K562 (cell line): ENCODE data around the gene FAXC. TPM values are rescaled to one million over a fixed set of nuclear protein-coding genes. Genes with fewer than 3 reads are reported as not detected.

Experiments
- ATAC-seq: fragments of 200-7000 bp; cut with Tn5 transposase; 3 replicates; pipeline ENCODE4 v1.9.1; 2020; ENCODE audit warnings: moderate library complexity
- BruUV-seq: library from RNA; stranded (reverse); fragments of 400-500 nt; replicated peaks from 2 replicates; lab custom pipeline; 2021; lab: Mats Ljungman, UMichigan
- CTCF ChIA-PET: fragments of 300-600 bp; formaldehyde crosslinking; extraction: SDS; loops from one replicate; lab custom pipeline; 2021; ENCODE audit warnings: low intra/inter-chr PET ratio; lab: Yijun Ruan, JAX
- POLR2A ChIA-PET: fragments of 300-600, 350-650 bp; sonication (Branson Sonifier 250); formaldehyde crosslinking; extraction: SDS; loops from one replicate; lab custom pipeline; 2021; ENCODE audit warnings: antibody characterized with exemption, inconsistent platforms; lab: Yijun Ruan, JAX
- DNase-seq, 4 experiments: peaks; one replicate each; pipeline versions ENCODE4 v3.0.0 to v3.0.0-alpha.2; 2011 to 2018; ENCODE audit warnings: low spot score in 3 of 4, mixed read lengths in 3 of 4; ENCODE audit errors: extremely low read depth in 1 of 4
- FAIRE-seq: peaks from 2 replicates; lab custom pipeline; 2011; peaks lifted over from hg19 to GRCh38; lab: Jason Lieb, UNC
- H2AFZ ChIP-seq: 2 replicates; pipeline ENCODE4 v1.6.0; 2011; ENCODE audit warnings: low read depth, low read length, control low read depth, inconsistent platforms
- H3K27ac ChIP-seq: fragments of 200-600 bp; 3 replicates; pipeline ENCODE4 v1.8.0; 2011; ENCODE audit warnings: low read depth, mild to moderate bottlenecking, control low read depth, inconsistent platforms, low read length, moderate library complexity, mixed read lengths; ENCODE audit errors: extremely low read depth
- H3K27me3 ChIP-seq, 2 experiments: fragments of 300-600 bp in 1 of 2; 2 replicates in 1 of 2; 3 replicates in 1 of 2; pipeline versions ENCODE4 v1.6.0 to v1.8.0; 2011; ENCODE audit warnings: inconsistent platforms in 2 of 2, low read length in 2 of 2, mild to moderate bottlenecking in 1 of 2, mixed read lengths in 1 of 2, moderate library complexity in 1 of 2; ENCODE audit not compliant: control insufficient read depth in 2 of 2, insufficient read depth in 2 of 2
- H3K36me3 ChIP-seq: fragments of 300-600 bp; 3 replicates; pipeline ENCODE4 v1.8.0; 2011; ENCODE audit warnings: mild to moderate bottlenecking, low read length, inconsistent platforms; ENCODE audit not compliant: control insufficient read depth, insufficient read depth
- H3K4me1 ChIP-seq, 2 experiments: fragments of 200-600 bp in 1 of 2; replicated peaks in 1 of 2; 2 replicates in 1 of 2; 3 replicates in 1 of 2; pipeline versions ENCODE4 v1.5.1 to v1.8.0; 2011; ENCODE audit warnings: inconsistent platforms in 2 of 2, low read length in 2 of 2, mild to moderate bottlenecking in 1 of 2, mixed read lengths in 1 of 2, moderate library complexity in 1 of 2; ENCODE audit not compliant: control insufficient read depth in 2 of 2, insufficient read depth in 2 of 2
- H3K4me2 ChIP-seq: 2 replicates; pipeline ENCODE4 v1.6.1; 2011; ENCODE audit warnings: low read length, control low read depth, inconsistent platforms, mixed read lengths; ENCODE audit not compliant: insufficient read depth
- H3K4me3 ChIP-seq: fragments of 200-600 bp; sonication (generic), shearing (Covaris generic); 2 replicates; pipeline ENCODE4 v1.5.1; 2016; ENCODE audit warnings: control low read depth, inconsistent platforms
- H3K79me2 ChIP-seq: fragments of 200-600 bp; 3 replicates; pipeline ENCODE4 v1.8.0; 2011; ENCODE audit warnings: low read length, inconsistent platforms; ENCODE audit not compliant: control insufficient read depth, insufficient read depth
- H3K9ac ChIP-seq, 2 experiments: 2 replicates each; pipeline versions ENCODE4 v1.6.0 to v1.6.1; 2011; ENCODE audit warnings: low read depth in 2 of 2, low read length in 2 of 2, control low read depth in 1 of 2, inconsistent platforms in 1 of 2, mild to moderate bottlenecking in 1 of 2, mixed read lengths in 1 of 2; ENCODE audit not compliant: insufficient read depth in 1 of 2
- H3K9me1 ChIP-seq: one replicate; pipeline ENCODE4 v1.6.0; 2011; ENCODE audit warnings: inconsistent platforms, mild to moderate bottlenecking, low read length, moderate library complexity; ENCODE audit not compliant: control insufficient read depth, insufficient read depth
- H3K9me3 ChIP-seq: replicated peaks from 2 replicates; pipeline ENCODE4 v1.5.1; 2011; ENCODE audit warnings: low read depth, low read length, inconsistent platforms; ENCODE audit not compliant: control insufficient read depth, insufficient read depth
- H4K20me1 ChIP-seq: replicated peaks from 2 replicates; pipeline ENCODE4 v1.6.1; 2011; ENCODE audit warnings: low read length, inconsistent platforms, mixed read lengths; ENCODE audit not compliant: control insufficient read depth, insufficient read depth
- ARID3B ChIP-seq: fragments of 250-450 bp; sonication (Bioruptor Pico); IDR thresholded peaks from 2 replicates; pipeline ENCODE4 v1.4.0; 2020; ENCODE audit warnings: borderline replicate concordance
- JUND ChIP-seq, 2 experiments: IDR thresholded peaks; 2 replicates in 1 of 2; 3 replicates in 1 of 2; pipeline ENCODE4 v1.6.1; 2011; ENCODE audit warnings: borderline replicate concordance in 2 of 2, low read depth in 2 of 2, low read length in 2 of 2, improper control_type of control experiment in 1 of 2, missing biosample characterization in 1 of 2, missing genetic modification characterization in 1 of 2, missing genetic modification reagents in 1 of 2
- KDM4B ChIP-seq, 2 experiments: fragments of 450-650 bp in 1 of 2; sonication (generic) in 1 of 2; IDR thresholded peaks; 2 replicates each; pipeline ENCODE4 v1.6.1; 2016 to 2017; ENCODE audit warnings: borderline replicate concordance in 2 of 2, antibody characterized with exemption in 1 of 2, low read depth in 1 of 2, mild to moderate bottlenecking in 1 of 2
- MGA ChIP-seq: fragments of 450-650 bp; IDR thresholded peaks from 2 replicates; pipeline ENCODE4 v1.6.1; 2016; ENCODE audit warnings: mild to moderate bottlenecking, moderate library complexity
- RBM17 ChIP-seq: fragments of 200-400 bp; formaldehyde crosslinking; IDR thresholded peaks from 2 replicates; pipeline ENCODE4 v1.6.1; 2017; ENCODE audit warnings: low read depth, mild to moderate bottlenecking, low read length, borderline replicate concordance
- TBP ChIP-seq: optimal IDR thresholded peaks from 2 replicates; pipeline ENCODE3; 2011; ENCODE audit warnings: low read depth, low read length, improper control_type of control experiment
- ZNF146 ChIP-seq: IDR thresholded peaks from one replicate; pipeline ENCODE4 v1.6.1; 2018; ENCODE audit warnings: missing compliant biosample characterization; ENCODE audit not compliant: unreplicated experiment
- ZNF174 ChIP-seq: fragments of 250-450 bp; sonication (Bioruptor Pico); IDR thresholded peaks from 2 replicates; pipeline ENCODE4 v1.4.0; 2020; ENCODE audit warnings: mild to moderate bottlenecking
- ZNF57 ChIP-seq: fragments of 450-650 bp; formaldehyde crosslinking; IDR thresholded peaks from 2 replicates; pipeline ENCODE4 v1.4.0; 2020; ENCODE audit warnings: mild to moderate bottlenecking, moderate library complexity
- ZNF696 ChIP-seq: fragments of 250-450 bp; sonication (Bioruptor Pico); conservative IDR thresholded peaks from 2 replicates; pipeline ENCODE4 v1.4.0; 2020; ENCODE audit warnings: mild to moderate bottlenecking, moderate library complexity
- in situ Hi-C: fragments of 300-500 bp; cut with MboI; formaldehyde crosslinking; loops from 4 replicates; pipeline ENCODE4 v1.15.0; 2018; ENCODE audit warnings: inconsistent platforms, mixed read lengths
- intact Hi-C: fragments of 100-400 bp; cut with micrococcal nuclease; formaldehyde crosslinking; loops from 2 replicates; pipeline ENCODE4 v1.14.2; 2022
- polyA plus RNA-seq, 8 experiments: library from polyadenylated mRNA; depleted of rRNA in 4 of 8; stranded (reverse) in 5 of 8; unstranded in 3 of 8; fragments of >200 nt; fragmentation: Nextera tagmentation in 2 of 8; fragmentation: Illumina TruSeq in 1 of 8; extraction: Ambion mirVana in 2 of 8; extraction: Trizol in 1 of 8; gene quantifications; 2 replicates each; pipeline versions ENCODE4 v1.2.1 to v1.2.3, GENCODE V29; 2011 to 2014; ENCODE audit warnings: inconsistent platforms in 1 of 8, missing spikeins in 1 of 8
- total RNA-seq, 7 experiments: library from RNA; depleted of rRNA in 6 of 7; stranded (reverse); fragments of >200 nt in 6 of 7; fragmentation: Illumina TruSeq in 2 of 7; extraction: Trizol in 2 of 7; gene quantifications; 2 replicates each; pipeline versions ENCODE4 v1.2.1 to v1.2.3, GENCODE V29; 2011 to 2021; ENCODE audit warnings: low replicate concordance in 1 of 7

FAXC gene
- total and polyA plus RNA-seq, 9 of the 15 experiments (the other 6 are each of a cell fraction or from before 2014, with no cell fraction given) = 0.06 to 0.40 (median 0.13) TPM; not detected in 5

GRCh38 chr6:99369533-99369932 is 20.1 kb upstream of the FAXC start:
- intact Hi-C loops = no loop called here
- FAIRE-seq = no peak
- BruUV-seq = no TSS peak
- TF ChIP-seq ZNF57 (CRISPR knock-in tag) (no peak), ARID3B (CRISPR knock-in tag) (no peak), RBM17 (no peak), ZNF174 (CRISPR knock-in tag) (no peak), TBP (no peak), KDM4B (IDR thresholded peaks at IDR 0.05; ENCODE audit: borderline replicate concordance in 2 of 2, low read depth in 1 of 2) (no peak), ZNF146 (CRISPR knock-in tag) (no peak), ZNF696 (no peak), MGA (no peak), JUND (IDR thresholded peaks at IDR 0.05; ENCODE audit: borderline replicate concordance, low read depth, low read length) (no peak), JUND (tag; IDR thresholded peaks at IDR 0.05; ENCODE audit: borderline replicate concordance, low read depth, low read length) (no peak)

More at GRCh38 chr6:99369533-99369932, 20.1 kb upstream of the FAXC start:
- no peaks in the 10 kb centered on the region for H3K9me1 ChIP-seq
- H2AFZ ChIP-seq = no peak overlapping the region
- ATAC-seq (no peak), DNase-seq (no peak)
- peaks cover 4% of the 10 kb centered on the region; the same call in 2 of the 3 replicates for H3K36me3 ChIP-seq
- POLR2A ChIA-PET = interaction anchor here (0.6 to 0.7 kb wide), 2 partner anchors 8 to 89 kb away, joined by 3 read pairs; no protein-coding TSS in a partner anchor
- H3K27ac ChIP-seq = no peak overlapping the region
- CTCF ChIA-PET = no interaction called here
- H3K9ac ChIP-seq = no peak overlapping the region
- no peak overlapping the region for H3K4me2 ChIP-seq
- H3K4me1 ChIP-seq = no peaks in the 10 kb centered on the region
- H3K27me3 ChIP-seq = no peaks in the 10 kb centered on the region
- H4K20me1 ChIP-seq = no peaks in the 10 kb centered on the region
- no peaks in the 10 kb centered on the region for H3K79me2 ChIP-seq
- no peaks in the 10 kb centered on the region for H3K9me3 ChIP-seq
- in situ Hi-C loops = no loop called here
- H3K4me3 ChIP-seq = no peak overlapping the region
